Frontal cortex (tissue), 4 donors: ENCODE data around the gene ZNF146. TPM values are rescaled to one million over a fixed set of nuclear protein-coding genes. Genes with fewer than 3 reads are reported as not detected.
"Not testable (repeated sequence)": the region's sequence is repeated elsewhere in the genome, so short reads cannot be mapped to it uniquely, and the experiment has no call there.

ENCODE experiments used
- DNase-seq, 2 donors: peaks; one replicate each; pipeline ENCODE4 v3.0.0; 2012; ENCODE audit warnings: low spot score in 2 of 2
- FAIRE-seq: peaks from 2 replicates; lab custom pipeline; 2012; peaks lifted over from hg19 to GRCh38; lab: Jason Lieb, UNC
- total RNA-seq: library from RNA; depleted of rRNA; stranded (reverse); fragments of >200 nt; gene quantifications from one replicate; pipeline ENCODE4 v1.2.3, GENCODE V29; 2014
- donor health status: control.
- donor health status: control.
- donor health status: control.

The ZNF146 gene
- 86.0 TPM for total RNA-seq

DNA sequence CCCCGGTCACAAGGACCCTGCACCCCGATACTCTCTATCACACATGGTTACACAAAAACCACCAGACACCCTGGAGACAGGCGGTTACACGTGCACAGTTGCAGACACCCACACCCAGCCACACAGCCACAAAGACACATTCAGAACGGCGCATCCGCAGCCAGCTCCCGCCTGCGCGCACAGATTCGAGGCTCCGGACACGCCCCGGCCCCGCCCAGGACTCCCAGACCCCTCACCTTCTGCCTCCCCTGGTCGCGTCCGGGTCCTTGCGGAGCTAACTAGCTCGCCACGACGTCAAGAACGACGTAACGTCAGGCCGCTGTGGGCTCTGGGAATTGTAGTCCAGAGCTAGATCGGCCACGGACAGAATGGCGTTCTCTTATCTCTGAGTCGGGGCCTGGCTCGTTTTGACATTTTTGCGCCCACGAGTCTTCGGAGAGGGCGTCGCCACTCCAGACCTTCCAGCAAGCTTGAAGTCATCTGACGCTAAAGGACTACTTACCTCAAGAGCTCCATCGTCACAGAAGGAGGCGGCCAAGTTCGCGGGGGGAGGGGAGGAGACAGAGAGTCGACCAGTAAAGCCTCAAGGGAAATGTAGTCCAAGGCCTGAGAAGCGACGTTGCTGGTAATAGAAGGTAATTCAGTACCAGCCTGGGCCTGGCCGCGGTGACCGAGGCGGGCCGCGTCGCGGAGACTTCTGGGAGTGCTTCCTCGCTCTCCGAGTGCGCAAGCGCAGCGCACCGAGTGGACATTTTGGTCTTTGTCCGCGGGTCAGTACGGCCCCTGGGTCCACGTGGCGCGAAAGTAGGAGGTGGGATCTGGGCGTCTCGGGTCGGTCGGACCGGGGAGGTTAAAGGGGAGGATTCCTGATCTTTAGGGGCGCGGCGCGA, at the start of gene ZNF146, which contains the start of gene ZNF565:
Gene ZNF146 (plus strand): TSS at position 721 of the 890 bp plus-strand sequence. CDS start 21,335 bp downstream, outside the sequence.
Gene ZNF565 (minus strand): TSS at position 280 of the 890 bp plus-strand sequence. CDS start 12,680 bp downstream, outside the sequence.
- peak; percentile 80 to 91 for DNase-seq
- no peak for FAIRE-seq

DNA sequence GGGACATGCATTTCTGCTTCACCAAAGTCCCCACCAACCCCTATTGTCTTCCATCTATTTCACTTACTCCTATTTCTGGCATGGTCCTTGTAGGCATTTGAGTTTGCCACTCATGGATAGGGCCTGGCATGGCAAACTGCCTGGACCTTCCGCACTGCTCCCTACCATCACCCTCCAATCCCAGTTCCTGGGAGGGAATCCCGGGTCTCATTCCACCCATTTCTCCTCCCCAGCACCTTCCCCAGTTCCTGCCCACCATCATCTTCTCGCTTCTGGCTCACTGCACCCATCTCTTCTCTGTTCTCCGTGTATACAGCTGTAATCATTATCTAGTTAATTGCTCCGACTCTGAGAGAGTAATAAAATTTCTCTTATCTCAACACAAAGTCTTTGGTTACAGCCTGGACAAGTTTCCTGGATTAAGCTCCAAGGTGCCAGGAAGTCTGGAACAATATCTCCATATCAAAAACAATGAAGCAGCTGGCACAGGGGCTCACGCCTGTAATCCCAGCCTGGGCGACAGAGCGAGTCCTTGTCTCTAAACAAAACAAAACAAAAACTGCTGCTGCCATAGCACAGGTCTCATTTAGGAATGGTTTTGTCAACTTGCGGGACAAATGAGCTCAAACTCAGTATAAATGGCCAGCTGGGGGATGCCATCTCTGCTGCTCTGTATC, 45.7 kb upstream of the ZNF146 start:
- DNase-seq = no peak
- no peak for FAIRE-seq

- no peak for DNase-seq
- no peak for FAIRE-seq
Measured at GRCh38 chr19:36172852-36173251, 42.1 kb upstream of the ZNF146 start.

- not testable (repeated sequence) for DNase-seq, FAIRE-seq
Measured at GRCh38 chr19:36173846-36174245, 41.1 kb upstream of the ZNF146 start.

DNA sequence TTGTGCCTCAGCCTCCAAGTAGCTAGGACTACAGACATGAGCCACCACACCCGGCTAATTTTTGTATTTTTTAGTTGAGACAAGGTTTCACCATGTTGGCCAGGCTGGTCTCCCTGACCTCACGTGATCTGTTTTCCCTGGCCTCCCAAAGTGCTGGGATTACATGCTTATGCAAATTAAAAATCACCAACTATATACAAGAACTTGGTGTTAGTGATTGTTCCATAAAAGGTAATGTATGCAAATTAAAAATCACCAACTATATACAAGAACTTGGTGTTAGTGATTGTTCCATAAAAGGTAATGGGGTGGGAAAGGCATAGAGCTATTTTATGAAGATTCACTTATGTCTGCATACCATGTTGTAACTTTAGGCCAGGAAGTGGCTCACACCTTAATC, 35.8 kb upstream of the ZNF146 start:
- not testable (repeated sequence) for FAIRE-seq, DNase-seq

DNA sequence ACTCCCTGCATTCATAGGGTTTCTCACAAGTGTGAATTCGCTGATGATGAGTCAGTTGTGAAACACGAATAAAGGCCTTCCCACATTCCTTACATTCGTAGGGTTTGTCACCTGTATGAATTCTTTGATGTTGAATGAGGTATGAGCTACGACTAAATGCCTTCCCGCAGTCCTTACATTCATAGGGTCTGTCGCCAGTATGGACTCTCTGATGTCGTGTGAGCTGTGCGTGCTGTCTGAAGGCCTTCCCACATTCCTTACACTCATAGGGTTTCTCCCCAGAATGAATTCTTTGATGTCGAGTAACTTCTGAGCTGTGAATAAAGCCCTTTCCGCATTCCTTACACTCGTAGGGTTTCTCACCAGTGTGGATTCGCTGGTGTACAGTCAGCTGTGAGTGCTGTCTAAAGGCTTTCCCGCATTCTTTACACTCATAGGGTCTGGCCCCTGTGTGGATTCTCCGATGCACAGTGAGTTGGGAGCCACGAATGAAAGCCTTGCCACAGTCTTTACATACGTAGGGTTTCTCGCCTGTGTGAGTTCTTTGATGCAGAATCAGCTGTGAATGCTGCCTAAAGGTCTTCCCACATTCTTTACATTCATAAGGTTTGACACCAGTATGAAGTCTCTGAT, 32.2 kb upstream of the ZNF146 start:
- DNase-seq = no peak
- FAIRE-seq = no peak

- FAIRE-seq = no peak
Measured at GRCh38 chr19:36183245-36183628, 31.7 kb upstream of the ZNF146 start.

GRCh38 chr19:36186722-36187121, 28.2 kb upstream of the ZNF146 start:
- not testable (repeated sequence) for FAIRE-seq, DNase-seq

More at GRCh38 chr19:36183245-36183628, 31.7 kb upstream of the ZNF146 start:
- no peak for DNase-seq

DNA sequence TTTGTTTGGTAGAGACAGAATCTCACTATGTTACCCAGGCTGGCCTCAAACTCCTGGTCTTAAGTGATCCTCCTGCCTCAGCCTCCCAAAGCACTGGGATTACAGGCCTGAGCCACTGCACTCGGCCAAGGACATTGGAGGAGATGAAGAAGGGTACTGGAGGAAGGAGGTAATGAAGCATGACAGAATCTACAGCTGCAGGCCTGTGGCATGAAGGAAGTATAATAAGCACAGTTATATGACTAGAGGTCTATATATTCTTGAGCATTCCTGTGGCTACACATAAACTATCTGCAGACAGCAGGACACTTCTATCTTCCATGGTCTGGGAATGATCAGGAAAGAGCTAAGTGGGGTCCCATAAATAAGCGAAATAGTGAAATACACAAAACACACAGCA, 18.7 kb upstream of the ZNF146 start:
- DNase-seq (no peak), FAIRE-seq (no peak)

GRCh38 chr19:36198119-36198518, 16.8 kb upstream of the ZNF146 start:
- FAIRE-seq = peak; percentile 96
- no peak for DNase-seq

DNA sequence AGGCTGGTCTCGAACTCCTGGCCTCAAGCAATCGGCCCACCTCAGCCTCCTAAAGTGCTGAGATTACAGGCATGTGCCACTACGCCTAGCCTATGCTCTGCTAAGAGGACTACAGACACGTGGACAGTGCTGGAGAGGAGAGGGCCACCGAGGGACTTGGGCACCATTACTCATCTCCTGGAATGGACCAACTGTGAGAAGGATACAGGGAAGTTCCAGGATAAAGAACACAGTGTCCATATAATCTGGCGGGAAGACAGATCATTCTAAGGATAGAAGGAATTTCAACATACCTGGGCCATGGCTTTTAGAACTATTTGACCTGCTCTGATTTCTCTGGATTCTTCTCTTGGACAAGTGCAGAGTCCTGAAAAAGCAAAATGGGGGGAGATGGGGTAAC, 13.2 kb upstream of the ZNF146 start:
- FAIRE-seq = no peak
- no peak for DNase-seq

DNA sequence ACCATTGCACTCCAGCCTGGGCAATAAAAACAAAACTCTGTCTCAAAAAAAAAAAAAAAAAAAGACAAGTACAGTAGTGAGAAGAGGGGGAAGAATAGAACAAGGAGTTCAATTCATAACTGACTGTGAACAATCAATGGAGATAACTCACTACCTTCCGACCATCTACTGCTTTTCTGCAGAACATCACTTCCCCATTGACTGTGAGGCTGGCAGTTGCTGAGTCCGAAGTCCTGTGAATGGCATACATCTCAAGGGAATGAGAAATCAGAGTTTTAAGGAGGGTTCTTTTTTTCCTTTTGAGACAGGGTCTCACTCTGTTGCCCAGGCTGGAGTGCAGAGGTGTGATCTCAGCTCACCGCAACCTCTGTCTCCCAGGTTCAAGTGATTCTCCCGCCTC, 11.6 kb upstream of the ZNF146 start:
- no peak for DNase-seq
- FAIRE-seq = no peak

GRCh38 chr19:36207605-36208252, 7.2 kb upstream of the ZNF146 start:
- FAIRE-seq = no peak
- DNase-seq = no peak

- no peak for FAIRE-seq
Measured at GRCh38 chr19:36209372-36209771, 5.5 kb upstream of the ZNF146 start.

DNA sequence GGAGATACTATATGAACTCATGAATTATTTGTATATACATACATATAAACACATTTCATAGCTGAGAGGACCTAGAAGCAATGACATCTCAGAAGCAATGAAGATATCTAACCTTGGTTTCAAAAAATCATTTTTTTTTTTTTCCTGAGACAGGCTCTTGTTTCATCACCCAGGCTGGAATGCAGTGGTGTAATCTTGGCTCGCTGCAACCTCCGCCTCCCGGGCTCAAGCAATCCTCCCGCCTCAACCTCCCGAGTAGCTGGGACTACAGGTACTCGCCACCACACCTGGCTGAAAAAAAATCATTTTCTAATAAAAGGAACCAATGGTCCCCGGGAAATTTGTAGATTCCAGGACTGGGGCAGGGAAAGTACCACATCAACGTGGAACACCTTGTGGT, 4.4 kb upstream of the ZNF146 start:
- DNase-seq (no peak), FAIRE-seq (no peak)

More at GRCh38 chr19:36209372-36209771, 5.5 kb upstream of the ZNF146 start:
- DNase-seq = no peak

- FAIRE-seq (no peak), DNase-seq (no peak)
Measured at GRCh38 chr19:36212895-36213294, 2.0 kb upstream of the ZNF146 start.

GRCh38 chr19:36215276-36216123, 594 bp downstream of the ZNF146 start:
- DNase-seq (no peak), FAIRE-seq (no peak)

DNA sequence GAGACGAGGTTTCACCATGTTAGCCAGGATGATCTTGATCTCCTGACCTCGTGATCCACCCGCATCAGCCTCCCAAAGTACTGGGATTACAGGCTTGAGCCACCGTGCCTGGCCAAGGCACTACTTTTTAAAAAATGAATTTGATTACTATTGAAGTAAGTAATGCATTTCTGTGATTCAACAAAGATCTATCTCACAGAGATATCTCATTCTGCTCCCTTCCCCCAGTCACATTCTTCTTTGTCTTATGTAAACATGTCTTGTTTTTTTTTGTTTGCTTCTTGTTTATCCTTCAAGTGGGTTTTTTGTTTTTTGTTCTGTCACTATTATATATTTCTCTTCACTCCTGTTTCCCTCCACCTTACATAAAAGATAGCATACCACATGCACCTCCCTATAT, 6.6 kb downstream of the ZNF146 start:
- no peak for FAIRE-seq
- DNase-seq = no peak

- FAIRE-seq = no peak
Measured at GRCh38 chr19:36222503-36222902, 7.6 kb downstream of the ZNF146 start.

More at GRCh38 chr19:36222503-36222902, 7.6 kb downstream of the ZNF146 start:
- DNase-seq = no peak
